DMS53 (cell line): ENCODE measurements around the gene FUT2.
"Not testable (repeated sequence)": the region's sequence is repeated elsewhere in the genome, so short reads cannot be mapped to it uniquely, and the experiment has no call there.

Experiments
- DNase-seq: peaks from one replicate; lab custom pipeline; 2025; lab: John Stamatoyannopoulos, UW

Gene FUT2

GRCh38 chr19:48702701-48703100 lies 6.9 kb downstream of the FUT2 start:
- no peak for DNase-seq

DNA sequence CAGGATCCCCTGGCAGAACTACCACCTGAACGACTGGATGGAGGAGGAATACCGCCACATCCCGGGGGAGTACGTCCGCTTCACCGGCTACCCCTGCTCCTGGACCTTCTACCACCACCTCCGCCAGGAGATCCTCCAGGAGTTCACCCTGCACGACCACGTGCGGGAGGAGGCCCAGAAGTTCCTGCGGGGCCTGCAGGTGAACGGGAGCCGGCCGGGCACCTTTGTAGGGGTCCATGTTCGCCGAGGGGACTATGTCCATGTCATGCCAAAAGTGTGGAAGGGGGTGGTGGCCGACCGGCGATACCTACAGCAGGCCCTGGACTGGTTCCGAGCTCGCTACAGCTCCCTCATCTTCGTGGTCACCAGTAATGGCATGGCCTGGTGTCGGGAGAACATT lies 7.5 kb downstream of the FUT2 start:
- DNase-seq: no peak

DNA sequence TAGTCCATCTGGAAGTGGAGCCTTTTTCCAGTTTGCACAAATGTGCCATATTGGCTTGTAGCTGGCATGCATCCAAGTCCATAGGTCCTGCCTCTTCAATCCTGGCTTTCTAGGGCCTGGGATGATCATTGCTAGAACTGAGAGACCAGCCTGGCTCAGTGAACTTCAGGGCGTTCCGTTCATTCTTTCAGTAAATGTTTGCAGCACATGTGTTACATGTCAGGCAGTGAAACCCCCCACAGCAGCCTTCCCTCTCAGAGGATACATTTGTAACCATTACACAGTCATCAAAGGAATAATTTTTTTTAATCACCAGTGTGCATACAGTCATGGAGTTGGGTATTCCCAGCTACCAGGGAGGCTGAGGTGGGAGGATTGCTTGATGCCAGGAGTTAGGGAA lies 9.7 kb downstream of the FUT2 start:
- DNase-seq: peak; percentile 32

DNA sequence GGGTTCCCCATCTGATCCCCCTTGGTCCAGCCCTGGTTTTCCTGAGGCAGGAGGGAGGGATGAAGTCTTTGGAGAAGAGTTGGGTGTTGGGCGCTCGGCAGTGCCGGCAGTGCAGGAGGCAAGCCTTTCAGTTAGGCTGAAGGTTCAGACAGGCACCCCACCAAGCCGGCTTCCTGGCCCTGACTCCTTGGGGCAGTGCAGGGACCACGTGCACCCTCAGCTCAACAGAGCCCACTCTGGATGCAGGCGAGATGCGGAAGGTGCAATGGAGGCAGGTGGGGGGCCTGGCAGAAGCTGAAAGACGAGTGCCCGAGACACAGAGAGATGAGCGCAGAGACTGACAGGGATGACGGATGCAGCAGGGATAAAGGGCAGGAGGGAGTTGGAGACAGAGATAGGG lies 12.7 kb downstream of the FUT2 start:
- no peak for DNase-seq

DNA sequence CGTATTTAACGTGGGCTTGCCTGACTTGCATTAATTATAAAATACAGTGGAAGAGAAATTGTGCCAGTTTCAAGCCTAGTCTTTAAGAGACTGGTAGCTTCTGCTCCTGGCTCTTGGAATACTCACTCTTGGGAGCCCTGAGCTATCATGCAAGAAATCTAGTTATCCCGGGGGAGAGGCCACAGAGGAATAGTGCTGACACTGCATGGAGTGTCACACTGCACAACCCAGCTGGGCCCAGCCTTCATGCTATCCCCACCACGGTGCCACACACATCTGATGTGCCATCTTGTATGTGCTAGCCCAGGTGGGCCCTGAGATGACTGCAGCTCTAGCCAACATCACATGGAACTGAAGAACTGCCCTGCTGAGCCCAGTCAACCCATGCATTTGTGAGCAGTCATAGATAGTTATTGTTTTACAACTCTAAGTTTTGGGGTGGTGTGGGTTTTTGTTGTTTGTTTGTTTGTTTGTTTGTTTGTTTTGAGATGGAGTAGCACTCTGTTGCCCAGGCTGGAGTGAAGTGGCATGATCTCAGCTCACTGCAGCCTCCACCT lies 15.4 kb downstream of the FUT2 start:
- DNase-seq: no peak

DNA sequence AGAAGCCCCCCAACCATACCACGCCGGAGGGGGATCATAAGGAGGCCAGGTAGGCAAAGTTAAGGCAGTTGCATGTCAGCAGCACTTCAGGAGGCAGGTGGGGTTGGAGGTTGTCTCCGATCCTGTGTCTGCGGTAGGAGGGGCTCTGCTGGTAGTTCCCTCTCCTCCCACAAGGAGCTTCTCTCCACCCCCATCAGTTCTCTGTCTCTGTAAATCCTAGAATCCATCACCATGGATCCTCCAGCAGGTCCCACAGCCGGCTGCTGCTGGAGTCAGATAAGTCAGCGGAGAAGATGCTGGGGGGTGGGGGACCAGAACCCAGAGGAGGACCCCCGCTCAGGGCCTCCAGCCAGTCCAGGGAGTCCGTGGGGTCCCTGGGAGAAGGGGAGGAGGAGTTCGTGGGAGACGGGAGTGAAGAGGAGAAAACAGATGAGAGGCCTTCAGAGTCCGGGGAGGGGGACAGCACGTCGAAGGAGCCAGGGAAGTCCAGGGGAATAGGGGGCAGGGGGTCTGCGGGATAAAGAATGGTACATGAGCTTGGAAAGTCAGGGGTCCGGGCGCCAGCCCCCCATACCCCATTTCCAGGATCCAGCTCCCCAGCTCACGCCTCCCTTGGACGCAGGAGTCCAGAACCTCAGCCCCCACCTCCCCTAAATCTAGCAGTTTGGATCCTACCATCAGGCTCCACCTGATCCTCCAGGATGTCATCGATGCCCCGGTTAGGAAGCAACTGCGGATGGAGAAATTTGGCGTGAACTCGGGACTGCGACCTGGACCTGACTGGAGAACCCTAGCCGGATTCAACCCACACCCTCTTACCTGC lies 17.5 kb downstream of the FUT2 start:
- DNase-seq: peak; percentile 61

DNA sequence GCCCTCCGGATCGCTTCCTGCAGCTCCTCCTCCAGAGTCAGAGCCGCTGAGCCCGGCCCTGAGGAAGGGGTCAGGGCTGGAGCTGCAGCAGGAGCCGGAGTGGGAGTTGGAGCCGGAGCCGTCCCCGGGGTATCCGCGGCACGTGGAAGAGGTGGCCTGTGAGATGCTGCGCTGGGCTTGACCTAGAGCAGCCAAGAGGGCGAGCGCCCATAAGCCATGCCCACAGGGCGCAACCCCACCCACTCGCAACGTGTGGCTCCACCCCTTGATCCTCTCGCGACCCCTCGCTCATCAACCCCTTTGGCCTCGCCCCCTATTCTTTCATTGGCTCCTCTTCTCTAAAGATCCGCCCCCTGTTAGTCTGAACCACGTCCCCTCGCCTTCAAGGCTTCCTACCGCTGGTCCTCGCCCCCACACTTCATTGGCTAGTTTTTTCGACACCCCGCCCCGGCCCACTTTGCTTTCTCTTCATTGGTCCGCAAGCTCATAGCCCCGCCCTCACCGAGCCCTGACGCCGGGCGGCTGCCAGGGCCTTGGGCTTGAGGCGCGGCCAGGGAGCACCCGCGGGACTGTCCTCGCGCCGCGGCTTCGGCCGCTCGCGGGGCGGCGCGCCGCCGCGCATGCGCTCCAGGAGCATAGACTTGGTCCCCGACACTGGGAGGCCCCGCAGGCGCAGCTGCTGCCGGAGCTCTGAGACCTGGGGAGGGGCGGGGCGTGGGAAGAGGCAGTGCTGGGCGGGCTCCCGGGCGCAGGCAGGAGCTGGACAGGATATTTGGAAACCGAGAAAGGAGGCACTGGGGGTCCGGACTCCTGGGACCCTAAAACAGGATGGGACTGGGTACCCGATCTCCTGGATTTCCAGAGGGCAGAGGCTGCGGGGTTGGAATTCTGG lies 18.3 kb downstream of the FUT2 start:
- DNase-seq: peak; percentile 100

- DNase-seq: no peak
Observed at GRCh38 chr19:48714759-48715675, 19.2 kb downstream of the FUT2 start.

DNA sequence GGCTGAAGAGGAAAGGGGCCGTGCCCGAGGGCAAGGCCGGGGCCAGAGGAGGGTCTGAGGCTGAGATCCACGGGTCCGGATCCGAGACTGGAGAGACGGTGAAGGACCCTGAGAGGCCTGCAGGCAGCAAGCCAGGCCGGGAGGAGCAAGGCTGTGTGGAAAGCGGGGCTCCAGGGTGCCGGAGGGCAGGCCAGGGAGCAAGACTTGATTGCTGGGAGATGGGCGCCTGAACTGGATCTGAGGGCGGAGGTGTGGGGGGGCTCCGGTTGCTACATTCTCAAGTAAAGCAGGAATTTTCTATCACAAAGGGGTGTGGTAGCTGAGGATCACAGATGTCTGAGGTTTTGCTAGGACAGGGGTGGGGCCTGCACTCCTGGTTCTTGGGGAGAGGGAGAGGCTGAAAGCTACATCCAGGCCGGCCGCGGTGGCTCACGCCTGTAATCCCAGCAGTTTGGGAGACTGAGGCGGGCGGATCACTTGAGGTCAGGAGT lies 20.0 kb downstream of the FUT2 start:
- DNase-seq: no peak

DNA sequence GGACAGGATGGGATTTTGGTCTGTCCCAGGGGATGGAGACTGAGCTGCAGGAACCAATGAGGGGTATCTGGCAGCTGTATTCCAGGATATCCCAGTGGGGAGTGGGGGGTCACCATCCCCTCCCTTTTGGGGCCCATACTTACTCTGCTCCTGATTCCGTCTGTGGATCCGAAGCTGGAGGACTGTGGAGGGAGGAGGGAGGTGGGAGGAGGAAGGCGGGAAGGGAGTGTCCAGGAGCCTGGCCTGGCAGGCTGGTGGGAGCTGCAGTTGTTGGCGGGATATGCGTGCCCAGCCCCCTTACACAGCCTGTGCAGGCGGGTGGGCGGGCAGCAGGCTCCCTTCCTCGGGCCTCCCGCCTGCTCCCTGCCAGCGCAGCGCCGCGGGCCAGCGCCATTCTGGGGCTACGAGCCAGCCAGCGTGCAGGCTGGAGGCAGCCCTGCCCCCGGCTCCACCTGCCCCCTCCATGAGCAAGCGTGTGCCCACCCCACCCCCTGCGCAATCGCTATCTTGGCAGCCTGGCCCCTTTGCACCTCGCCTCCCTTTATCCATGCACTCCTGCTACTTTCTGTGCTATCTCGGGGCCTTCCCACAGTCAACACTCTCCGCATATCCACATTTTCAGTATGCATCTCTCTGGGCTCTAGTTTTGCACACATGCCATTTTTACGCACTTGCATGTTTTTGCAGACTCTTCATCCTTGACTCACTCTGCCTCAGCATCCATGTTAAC lies 21.0 kb downstream of the FUT2 start:
- peak; percentile 31 for DNase-seq

DNA sequence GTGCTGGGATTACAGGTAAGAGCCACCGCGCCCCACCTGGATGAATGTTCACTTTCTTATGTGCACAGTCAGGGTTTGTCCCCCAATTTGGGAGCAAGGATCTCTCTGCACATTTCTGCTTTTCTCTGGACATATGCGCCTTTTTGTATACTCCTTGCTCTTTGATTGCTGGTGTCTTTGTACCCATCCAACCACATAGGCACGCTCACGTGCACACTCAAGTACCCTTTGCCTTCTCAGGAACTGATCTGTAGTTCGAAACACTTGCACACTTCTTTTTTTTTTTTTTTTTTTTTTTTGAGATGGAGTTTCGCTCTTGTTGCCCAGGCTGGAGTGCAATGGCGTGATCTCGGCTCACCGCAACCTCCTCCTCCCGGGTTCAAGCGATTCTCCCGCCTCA lies 22.3 kb downstream of the FUT2 start:
- not testable (repeated sequence) for DNase-seq

- no peak for DNase-seq
Observed at GRCh38 chr19:48718711-48719231, 23.0 kb downstream of the FUT2 start.

GRCh38 chr19:48719263-48720171 lies 23.7 kb downstream of the FUT2 start, which contains the start of gene MAMSTR:
MAMSTR (minus strand) TSS chr19:48719725; CDS start chr19:48719031, 694 bp downstream.
- DNase-seq: no peak

GRCh38 chr19:48720251-48720612 lies 24.5 kb downstream of the FUT2 start:
- no peak for DNase-seq

GRCh38 chr19:48720613-48721296 lies 25.0 kb downstream of the FUT2 start:
- DNase-seq: peak; percentile 99

DNA sequence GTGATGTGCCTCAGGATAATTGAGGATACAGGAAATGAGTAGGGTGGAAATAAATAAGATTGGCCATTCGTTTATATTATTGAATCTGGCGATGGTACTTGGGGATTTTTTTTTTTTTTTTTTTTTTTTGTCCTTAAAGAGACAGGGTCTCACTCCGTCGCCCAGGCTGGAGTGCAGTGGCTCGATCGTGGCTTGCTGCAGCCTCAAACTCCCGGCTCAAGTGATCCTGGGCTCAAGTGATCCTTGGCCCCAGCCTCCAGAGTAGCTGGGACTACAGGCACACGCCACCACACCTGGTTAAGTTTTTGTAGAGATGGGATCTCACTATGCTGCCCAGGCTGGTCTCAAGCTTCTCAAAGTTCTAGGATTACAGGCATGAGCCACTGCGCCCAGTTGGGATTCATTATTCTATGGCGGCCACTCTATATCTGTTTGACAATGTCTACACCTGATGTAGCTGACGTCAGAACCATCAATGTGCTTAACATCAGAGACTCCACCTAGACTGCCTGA lies 26.5 kb downstream of the FUT2 start:
- DNase-seq: no peak

DNA sequence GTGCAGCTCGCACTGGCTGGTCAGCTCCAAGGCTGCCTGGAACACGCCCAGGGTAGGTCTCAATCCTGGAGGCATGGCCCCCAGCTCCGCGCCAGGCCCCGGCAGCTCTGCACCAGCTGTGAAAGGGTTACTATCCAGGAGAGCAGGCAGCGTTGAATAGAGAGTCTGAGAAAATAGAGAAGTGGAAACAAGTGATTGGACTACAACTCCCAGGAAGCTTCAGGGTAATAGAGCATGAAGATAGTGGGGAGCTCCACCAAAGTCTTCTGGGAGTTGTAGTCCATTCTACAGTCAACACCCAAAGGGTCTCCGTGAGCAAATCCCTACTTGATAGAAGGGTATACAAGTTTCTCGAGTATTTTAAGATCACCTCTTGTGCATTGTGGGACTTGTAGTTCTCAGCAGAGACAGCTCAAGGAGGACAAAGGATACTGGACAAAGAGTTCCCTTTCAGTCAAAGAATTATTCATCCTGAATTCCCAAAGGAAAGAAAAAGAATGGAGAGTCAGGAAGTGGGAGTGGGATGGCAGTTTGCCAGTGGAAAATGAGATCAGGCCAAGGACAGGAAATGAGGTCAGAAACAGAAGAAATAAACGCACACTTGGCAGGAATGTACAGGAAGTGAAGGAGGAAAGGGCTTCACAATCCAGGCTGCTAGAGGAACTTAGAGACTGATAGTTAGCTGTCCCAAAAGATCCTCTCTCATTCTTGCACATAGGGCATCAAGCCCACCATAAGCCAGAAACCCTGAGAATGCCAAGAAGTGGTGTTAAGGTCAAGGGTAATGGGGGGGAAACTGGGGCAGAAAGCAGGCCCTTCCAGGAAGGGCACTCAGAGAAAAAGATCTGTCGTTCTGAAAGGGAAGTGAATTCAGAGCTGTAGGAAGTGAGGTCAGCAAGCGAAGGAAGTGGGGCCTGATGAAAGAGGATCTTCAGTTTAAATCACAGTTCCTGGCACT lies 29.3 kb downstream of the FUT2 start:
- DNase-seq: peak; percentile 79
